Gastroesophageal sphincter (tissue), 2 donors: ENCODE results near the gene ME1.

Experiments
- EP300 ChIP-seq: sonication (generic); formaldehyde crosslinking; IDR thresholded peaks from one replicate; pipeline ENCODE4 v1.6.1; 2017; ENCODE audit warnings: antibody characterized with exemption, mild to moderate bottlenecking
- POLR2AphosphoS5 ChIP-seq: sonication (generic); formaldehyde crosslinking; IDR thresholded peaks from one replicate; pipeline ENCODE4 v1.6.1; 2017; ENCODE audit warnings: antibody characterized with exemption

DNA sequence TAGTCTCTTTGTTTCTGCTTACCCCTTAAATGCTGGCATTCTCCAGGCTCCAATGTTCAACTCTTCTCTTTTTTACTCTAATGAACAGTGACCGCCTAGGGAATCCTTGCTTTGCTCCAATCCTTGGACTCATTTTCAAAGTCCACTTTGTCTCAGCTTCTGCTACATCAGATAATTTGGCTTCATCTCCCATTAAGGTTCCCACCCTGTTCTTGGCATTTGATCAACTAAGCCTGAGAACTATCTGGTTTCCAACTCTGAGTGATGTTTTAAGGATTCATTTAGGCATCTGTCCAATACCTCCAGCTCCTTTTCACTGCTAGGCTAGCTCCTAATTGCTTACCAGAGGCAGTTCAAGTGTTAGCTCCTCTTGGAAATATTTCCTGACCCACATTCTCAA lies 64.9 kb downstream of the ME1 start:
- TF ChIP-seq POLR2AphosphoS5 (no peak), EP300 (no peak)
